ENCODE results near the gene TTC13.

The TTC13 gene

GRCh38 chr1:230898144-230898543 is 80.5 kb downstream of the TTC13 start:
- Histone ChIP-seq H3K36me3 (replicated peaks) (no peaks in the 10 kb centered on the region), H3K27me3 (replicated peaks) (no peaks in the 10 kb centered on the region), H3K27ac (no peak overlapping the region), H3K4me3 (ENCODE audit: low read depth, low read length) (no peak overlapping the region)
- no peak for DNase-seq
- in situ Hi-C loops (cut with HindIII; ENCODE audit: low pct_ligation_motif_present, low sequenced_read_pairs), result no loop called here
- TF ChIP-seq CTCF (IDR thresholded peaks at IDR 0.05; ENCODE audit: low read depth, low read length, missing control alignments), result no peak

DNA sequence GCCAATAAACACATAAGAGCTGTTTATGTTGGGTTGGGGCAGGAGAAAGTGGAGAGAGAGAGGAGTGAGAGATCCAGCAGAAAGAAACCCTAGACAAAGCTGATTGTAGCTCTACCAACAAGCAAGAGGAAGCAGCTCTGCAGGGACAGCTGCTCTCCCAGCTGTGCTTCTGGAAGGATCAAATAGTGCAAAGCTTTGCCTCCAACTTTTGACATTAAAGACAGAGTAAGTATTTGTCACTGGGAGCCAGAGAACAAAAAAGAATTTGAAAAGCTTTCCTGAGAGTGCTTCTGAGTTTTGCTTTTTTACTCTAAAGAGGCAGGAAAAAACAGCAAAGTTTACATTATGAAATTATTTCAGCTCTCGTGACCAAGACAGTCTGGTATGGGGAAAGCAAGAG is 81.9 kb downstream of the TTC13 start:
- no peak overlapping the region for H3K4me3 ChIP-seq (ENCODE audit: low read depth, low read length)
- in situ Hi-C loops (cut with HindIII; ENCODE audit: low pct_ligation_motif_present, low sequenced_read_pairs), result no loop called here
- H3K27me3 ChIP-seq (replicated peaks), result no peaks in the 10 kb centered on the region
- TF ChIP-seq CTCF (IDR thresholded peaks at IDR 0.05; ENCODE audit: low read depth, low read length, missing control alignments), result no peak
- no peak for DNase-seq
- no peaks in the 10 kb centered on the region for H3K36me3 ChIP-seq (replicated peaks)
- H3K27ac ChIP-seq, result no peak overlapping the region

DNA sequence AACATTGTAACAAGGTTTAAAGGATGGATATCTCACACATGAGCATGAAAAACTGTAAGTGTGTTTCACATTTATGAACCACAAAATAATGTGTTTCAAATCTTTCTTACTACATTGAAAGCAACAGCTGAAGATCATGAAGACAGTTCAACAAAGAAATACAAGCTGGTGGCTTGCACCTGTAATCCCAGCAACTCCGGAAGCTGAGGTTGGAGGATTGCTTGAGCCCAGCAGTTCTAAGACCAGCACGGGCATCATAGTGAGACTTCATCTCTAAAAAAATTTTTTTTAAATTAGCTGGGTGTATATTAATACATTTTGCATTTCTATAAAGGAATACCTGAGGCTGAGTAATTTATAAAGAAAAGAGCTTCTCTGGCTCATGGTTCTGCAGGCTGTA is 83.2 kb downstream of the TTC13 start:
- no peak for TF ChIP-seq CTCF (IDR thresholded peaks at IDR 0.05; ENCODE audit: low read depth, low read length, missing control alignments)
- no peak overlapping the region for H3K4me3 ChIP-seq (ENCODE audit: low read depth, low read length)
- in situ Hi-C loops (cut with HindIII; ENCODE audit: low pct_ligation_motif_present, low sequenced_read_pairs), result no loop called here
- DNase-seq, result no peak
- H3K36me3 ChIP-seq (replicated peaks), result no peaks in the 10 kb centered on the region
- no peaks in the 10 kb centered on the region for H3K27me3 ChIP-seq (replicated peaks)
- no peak overlapping the region for H3K27ac ChIP-seq

GRCh38 chr1:230894664-230895063 is 84.0 kb downstream of the TTC13 start:
- in situ Hi-C loops (cut with HindIII; ENCODE audit: low pct_ligation_motif_present, low sequenced_read_pairs), result no loop called here
- H3K36me3 ChIP-seq (replicated peaks), result no peaks in the 10 kb centered on the region
- no peak overlapping the region for H3K4me3 ChIP-seq (ENCODE audit: low read depth, low read length)
- no peaks in the 10 kb centered on the region for H3K27me3 ChIP-seq (replicated peaks)
- TF ChIP-seq CTCF (IDR thresholded peaks at IDR 0.05; ENCODE audit: low read depth, low read length, missing control alignments), result no peak
- no peak for DNase-seq
- no peak overlapping the region for H3K27ac ChIP-seq

DNA sequence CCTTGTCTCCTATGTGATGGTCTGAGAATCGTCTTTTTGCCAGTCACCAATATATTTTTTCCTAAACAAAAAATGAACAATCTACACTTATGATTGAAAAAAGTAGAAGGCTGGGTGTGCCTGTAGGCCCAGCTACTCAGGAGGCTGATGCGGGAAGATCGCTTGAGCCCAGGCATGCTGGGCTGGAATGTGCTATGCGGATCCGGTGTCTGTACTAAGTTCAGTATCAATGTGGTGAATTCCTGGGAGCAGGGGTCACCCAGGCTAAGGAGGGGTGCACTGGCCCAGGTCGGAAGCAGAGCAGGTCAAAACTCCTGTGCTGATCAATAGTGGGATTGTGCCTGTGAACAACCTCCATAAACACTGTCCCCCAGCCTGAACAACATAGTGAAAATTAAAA is 84.6 kb downstream of the TTC13 start:
- Histone ChIP-seq H3K4me3 (ENCODE audit: low read depth, low read length) (no peak overlapping the region), H3K27ac (no peak overlapping the region), H3K27me3 (replicated peaks) (no peaks in the 10 kb centered on the region), H3K36me3 (replicated peaks) (no peaks in the 10 kb centered on the region)
- TF ChIP-seq CTCF (IDR thresholded peaks at IDR 0.05; ENCODE audit: low read depth, low read length, missing control alignments), result no peak
- DNase-seq, result no peak
- in situ Hi-C loops (cut with HindIII; ENCODE audit: low pct_ligation_motif_present, low sequenced_read_pairs), result no loop called here

DNA sequence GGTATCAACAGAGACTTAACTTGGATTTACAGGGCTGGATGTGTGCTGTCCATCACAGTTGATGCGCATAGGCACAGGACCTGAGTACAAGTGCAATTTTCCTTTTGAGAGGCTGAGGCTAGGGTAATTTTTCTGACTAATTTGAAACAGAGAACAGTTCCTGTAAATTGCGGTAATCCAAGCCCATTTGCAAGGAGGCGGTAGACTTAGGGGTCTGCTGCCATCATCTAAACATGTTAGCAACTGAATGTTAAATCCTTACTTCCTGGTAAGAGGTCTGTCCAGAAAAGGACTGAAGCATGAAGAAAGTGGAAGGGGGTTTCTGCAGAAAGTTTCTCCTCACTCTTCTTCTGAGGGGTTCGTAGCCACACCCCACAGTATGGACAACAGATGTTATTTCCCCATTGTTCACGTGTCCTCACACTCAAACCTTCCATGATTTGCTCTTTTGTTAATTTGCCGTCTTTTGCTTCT is 86.6 kb downstream of the TTC13 start:
- H3K27ac ChIP-seq, result no peak overlapping the region
- in situ Hi-C loops (cut with HindIII; ENCODE audit: low pct_ligation_motif_present, low sequenced_read_pairs), result no loop called here
- H3K4me3 ChIP-seq (ENCODE audit: low read depth, low read length), result no peak overlapping the region
- no peak for TF ChIP-seq CTCF (IDR thresholded peaks at IDR 0.05; ENCODE audit: low read depth, low read length, missing control alignments)
- H3K36me3 ChIP-seq (replicated peaks), result no peaks in the 10 kb centered on the region
- DNase-seq, result no peak
- H3K27me3 ChIP-seq (replicated peaks), result no peaks in the 10 kb centered on the region

All from brain microvascular endothelial cell (primary cell).